GM12873 (cell line): ENCODE data around the gene HSPB7.

Source experiments
- TF ChIP-seq, protein P1 (sequence below): IDR thresholded peaks from 2 replicates; pipeline ENCODE4 v1.5.1; 2012; ENCODE audit warnings: low read depth, mild to moderate bottlenecking, moderate library complexity, low read length, control low read depth; ENCODE audit not compliant: insufficient read depth; ENCODE audit errors: missing control alignments

Gene HSPB7

DNA sequence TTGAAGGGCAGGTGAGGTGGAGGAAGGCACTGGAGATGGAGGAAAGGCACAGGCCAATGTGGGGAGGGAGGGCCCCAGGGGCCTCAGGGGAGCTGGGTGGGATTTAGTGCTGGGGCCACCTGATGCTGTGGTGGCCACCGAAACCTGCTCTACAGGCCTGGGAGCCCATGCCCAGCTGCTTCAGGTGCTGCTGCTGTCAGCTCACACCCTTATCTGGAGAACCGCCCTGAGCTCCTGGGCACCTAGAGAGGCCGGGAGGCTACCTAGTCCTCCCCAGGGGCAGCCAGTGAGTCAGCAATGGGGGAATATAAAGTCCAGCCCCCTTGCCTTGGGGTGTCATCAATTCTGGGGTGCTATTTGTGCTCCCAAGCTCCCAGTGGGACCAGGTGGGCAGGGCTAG is 43.4 kb upstream of the HSPB7 start:
- TF ChIP-seq, protein P1, sequence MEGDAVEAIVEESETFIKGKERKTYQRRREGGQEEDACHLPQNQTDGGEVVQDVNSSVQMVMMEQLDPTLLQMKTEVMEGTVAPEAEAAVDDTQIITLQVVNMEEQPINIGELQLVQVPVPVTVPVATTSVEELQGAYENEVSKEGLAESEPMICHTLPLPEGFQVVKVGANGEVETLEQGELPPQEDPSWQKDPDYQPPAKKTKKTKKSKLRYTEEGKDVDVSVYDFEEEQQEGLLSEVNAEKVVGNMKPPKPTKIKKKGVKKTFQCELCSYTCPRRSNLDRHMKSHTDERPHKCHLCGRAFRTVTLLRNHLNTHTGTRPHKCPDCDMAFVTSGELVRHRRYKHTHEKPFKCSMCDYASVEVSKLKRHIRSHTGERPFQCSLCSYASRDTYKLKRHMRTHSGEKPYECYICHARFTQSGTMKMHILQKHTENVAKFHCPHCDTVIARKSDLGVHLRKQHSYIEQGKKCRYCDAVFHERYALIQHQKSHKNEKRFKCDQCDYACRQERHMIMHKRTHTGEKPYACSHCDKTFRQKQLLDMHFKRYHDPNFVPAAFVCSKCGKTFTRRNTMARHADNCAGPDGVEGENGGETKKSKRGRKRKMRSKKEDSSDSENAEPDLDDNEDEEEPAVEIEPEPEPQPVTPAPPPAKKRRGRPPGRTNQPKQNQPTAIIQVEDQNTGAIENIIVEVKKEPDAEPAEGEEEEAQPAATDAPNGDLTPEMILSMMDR: no peak

DNA sequence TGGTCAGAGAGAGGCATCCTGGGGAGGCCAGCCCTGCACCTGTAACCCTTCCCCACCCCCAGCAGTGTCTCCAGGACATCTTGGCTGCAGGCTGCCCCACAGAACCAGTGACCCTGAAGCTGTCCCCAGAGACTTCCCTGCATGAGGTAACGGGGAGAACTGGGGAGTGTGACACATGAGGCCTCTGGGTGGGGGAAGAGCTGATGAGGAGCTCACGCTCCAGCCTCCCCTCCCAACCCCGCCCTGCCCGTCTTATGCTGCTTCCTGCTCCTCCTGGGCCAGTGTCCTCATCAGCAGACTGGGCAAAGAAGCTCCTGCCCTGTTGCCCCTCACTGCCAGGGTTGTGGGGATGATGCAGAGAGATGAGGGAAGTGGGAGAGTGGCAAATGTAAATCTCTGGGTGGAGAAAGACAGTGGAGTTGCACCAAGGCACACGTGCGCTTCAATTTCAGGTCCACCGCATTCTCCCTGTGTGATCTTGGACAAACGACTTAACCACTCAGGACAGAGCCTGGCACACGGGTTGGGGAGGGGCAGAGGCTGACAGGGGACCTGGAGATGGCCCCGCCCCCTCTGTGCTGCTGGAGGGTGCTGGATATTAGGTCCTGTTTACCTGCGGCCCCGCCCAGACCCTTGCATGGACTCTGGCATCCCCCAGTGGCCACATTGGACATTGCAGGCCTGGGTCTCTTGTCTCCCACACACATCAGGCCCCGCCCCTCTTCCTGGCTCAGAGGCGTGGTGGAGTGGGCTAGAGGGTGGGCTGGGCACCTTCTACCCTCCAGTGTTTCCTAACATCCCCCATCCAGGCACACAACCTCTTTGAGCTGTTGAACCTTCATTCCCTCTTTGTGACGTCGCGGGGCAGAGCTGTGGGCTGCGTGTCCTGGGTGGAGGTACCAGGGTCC is 38.0 kb upstream of the HSPB7 start:
- TF ChIP-seq, protein P1: peak; percentile 99

DNA sequence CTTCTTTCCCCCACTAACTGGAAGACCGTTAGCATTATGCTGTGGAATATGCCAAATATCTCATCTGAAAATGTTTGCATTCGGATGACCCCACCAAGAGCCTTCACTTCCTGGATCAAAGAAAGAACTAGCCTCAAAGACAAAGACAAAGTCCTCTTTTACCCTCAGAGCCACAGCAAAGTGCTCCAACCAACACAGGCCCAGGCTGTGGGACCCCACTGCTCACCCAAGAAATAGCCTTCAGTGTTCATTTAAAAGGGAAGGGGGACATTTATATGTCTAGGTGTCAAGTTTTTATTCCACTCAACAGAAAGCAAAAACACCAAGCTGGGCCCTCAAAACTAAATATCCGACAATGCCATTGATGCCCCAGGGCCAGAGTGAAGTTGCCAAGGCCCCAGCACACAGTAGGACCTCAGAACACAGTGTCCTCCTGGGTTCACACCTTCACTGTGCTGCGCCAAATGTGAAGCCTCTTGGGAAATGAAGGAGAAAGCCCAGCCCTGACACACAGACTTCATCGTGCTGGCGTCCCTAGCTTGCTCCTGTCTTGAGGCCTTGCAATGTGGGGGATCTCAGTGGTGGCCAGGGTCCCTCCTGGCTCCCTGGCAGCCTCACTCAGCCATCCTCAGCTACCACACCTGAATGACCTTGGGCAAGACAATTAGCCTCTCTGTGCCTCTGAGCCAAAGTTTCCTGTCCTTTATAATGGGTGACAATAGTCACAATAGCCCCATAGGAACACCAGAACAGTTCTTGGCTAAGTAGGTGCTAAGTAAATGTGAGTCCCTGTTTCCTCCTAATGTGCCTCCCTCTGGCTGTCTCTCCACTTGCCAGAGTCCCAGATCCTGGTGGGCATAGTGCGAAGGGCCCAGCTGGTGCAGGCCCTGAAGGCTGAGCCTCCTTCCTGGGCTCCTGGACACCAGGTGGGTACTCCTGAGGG is 37.0 kb upstream of the HSPB7 start:
- TF ChIP-seq, protein P1: no peak

DNA sequence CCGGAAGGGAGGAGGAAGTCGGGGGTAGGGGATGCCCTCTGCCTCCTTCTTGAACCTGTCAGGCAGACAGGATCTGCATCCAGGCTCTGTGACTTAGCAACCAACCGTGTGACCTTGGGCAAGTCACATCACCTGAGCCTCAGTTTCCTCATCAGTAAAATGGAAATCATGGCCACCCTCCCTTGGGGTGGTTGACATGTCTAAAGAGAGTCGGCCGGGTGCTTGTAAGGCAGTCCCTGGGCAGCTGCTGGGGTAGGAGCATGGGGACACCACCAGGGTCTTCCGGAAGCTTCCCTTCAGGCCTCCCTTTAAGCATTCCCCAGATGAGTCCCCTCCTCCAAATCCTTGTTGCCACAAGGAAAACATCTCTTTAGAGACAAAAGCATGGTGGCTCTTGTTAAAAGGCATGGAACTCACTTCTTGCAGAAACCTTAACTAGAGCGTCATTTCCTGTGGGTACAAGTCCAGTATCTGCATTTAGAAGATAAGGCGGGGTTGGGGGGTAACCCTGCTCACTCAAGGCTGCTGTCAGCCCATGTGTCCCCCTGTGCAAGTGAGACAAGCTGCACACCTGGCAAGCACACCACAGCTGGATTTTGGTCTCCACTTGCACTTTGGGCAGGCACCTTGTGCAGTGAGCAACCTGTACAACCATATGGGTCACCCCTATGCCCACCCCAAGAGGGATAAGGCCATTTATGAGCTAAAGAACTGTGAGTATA is 36.1 kb upstream of the HSPB7 start:
- TF ChIP-seq, protein P1: no peak

DNA sequence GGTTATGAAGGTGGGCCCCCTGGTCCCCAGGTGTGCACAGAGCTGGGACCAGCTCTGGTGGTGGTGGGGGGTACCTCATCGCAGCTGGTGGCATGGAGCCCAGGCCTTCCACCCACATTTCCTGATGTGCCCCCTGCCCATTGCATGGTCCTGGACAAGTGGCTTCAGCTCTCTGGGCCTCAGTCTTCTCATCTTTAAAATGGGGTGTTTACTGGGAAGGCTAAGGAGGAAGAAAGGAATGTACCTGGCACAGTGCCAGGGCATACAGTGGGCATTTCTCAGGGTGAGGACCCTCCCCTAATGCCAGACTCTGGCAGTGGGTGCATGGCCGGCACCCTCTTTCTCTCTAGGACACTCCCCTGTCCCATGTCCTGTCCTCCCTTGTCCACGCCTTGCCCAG is 33.2 kb upstream of the HSPB7 start:
- TF ChIP-seq, protein P1: no peak

DNA sequence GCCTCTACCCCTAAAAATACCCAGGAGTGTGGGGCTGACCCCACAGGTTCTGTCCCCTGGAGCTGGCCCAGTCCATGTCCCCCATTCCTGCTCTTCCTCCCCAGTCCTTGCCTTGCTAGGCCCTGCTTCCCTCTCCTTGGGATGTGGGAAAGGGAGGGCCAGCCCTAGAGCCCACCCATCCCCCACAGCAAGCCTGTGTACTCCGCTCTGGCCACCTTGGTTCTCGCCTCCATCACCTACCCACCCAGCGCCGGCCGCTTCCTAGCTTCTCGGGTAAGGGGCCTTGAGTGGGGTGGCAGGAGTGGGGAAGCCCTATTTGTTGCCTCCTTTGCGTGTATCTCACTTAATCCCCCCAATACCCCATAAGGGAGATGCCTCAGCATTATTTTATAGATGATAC is 32.5 kb upstream of the HSPB7 start:
- TF ChIP-seq, protein P1: no peak
